GM23338 (cell line): ENCODE results near the gene CREBL2. TPM values are rescaled to one million over a fixed set of nuclear protein-coding genes. Genes with fewer than 3 reads are reported as not detected.

Experiments
- ATAC-seq: fragments of 200-7000 bp; cut with Tn5 transposase; 3 replicates; pipeline ENCODE4 v1.9.1; 2020
- DNase-seq: peaks from one replicate; pipeline ENCODE4 v3.0.0-alpha.2; 2015; ENCODE audit warnings: low spot score
- H2AFZ ChIP-seq: fragments of 200-600 bp; sonication (generic); 2 replicates; pipeline ENCODE4 v1.8.0; 2016; ENCODE audit warnings: antibody characterized with exemption, mild to moderate bottlenecking, moderate library complexity
- H3F3A ChIP-seq: fragments of 200-600 bp; sonication (generic); replicated peaks from 2 replicates; pipeline ENCODE4 v1.8.0; 2017; ENCODE audit warnings: antibody characterized with exemption, mixed run types, low read depth
- H3K27ac ChIP-seq: fragments of 200-600 bp; sonication (generic); 2 replicates; pipeline ENCODE4 v1.6.1; 2016; ENCODE audit warnings: low read depth
- H3K27me3 ChIP-seq: fragments of 200-600 bp; sonication (generic); 2 replicates; pipeline ENCODE4 v1.8.0; 2016; ENCODE audit warnings: mild to moderate bottlenecking, mixed run types, moderate library complexity; ENCODE audit not compliant: insufficient read depth
- H3K36me3 ChIP-seq: fragments of 200-600 bp; sonication (generic); 2 replicates; pipeline ENCODE4 v1.8.0; 2016; ENCODE audit warnings: mild to moderate bottlenecking; ENCODE audit not compliant: insufficient read depth
- H3K4me1 ChIP-seq: fragments of 200-600 bp; sonication (generic); 2 replicates; pipeline ENCODE4 v1.8.0; 2016; ENCODE audit warnings: mild to moderate bottlenecking, moderate library complexity; ENCODE audit not compliant: insufficient read depth
- H3K4me2 ChIP-seq: fragments of 200-600 bp; sonication (generic); 2 replicates; pipeline ENCODE4 v1.7.1; 2017; ENCODE audit warnings: mixed run types
- H3K4me3 ChIP-seq: fragments of 200-600 bp; sonication (generic); 2 replicates; pipeline ENCODE4 v1.6.1; 2016; ENCODE audit warnings: mixed run types
- H3K79me2 ChIP-seq: fragments of 200-600 bp; sonication (generic); replicated peaks from 2 replicates; pipeline ENCODE4 v1.8.0; 2017; ENCODE audit warnings: mild to moderate bottlenecking; ENCODE audit not compliant: insufficient read depth
- H3K9me2 ChIP-seq: fragments of 200-600 bp; sonication (generic); 2 replicates; pipeline ENCODE4 v1.8.0; 2017; ENCODE audit not compliant: insufficient read depth
- H4K20me1 ChIP-seq: fragments of 200-600 bp; sonication (generic); replicated peaks from 2 replicates; pipeline ENCODE4 v1.8.0; 2017; ENCODE audit warnings: mild to moderate bottlenecking; ENCODE audit not compliant: insufficient read depth
- H3K27ac Mint-ChIP-seq: 2 replicates; pipeline ENCODE4 v1.8.0; 2020; ENCODE audit warnings: inconsistent platforms, mild to moderate bottlenecking, moderate library complexity, mixed read lengths
- H3K27me3 Mint-ChIP-seq: 3 replicates; pipeline ENCODE4 v1.8.0; 2022; ENCODE audit warnings: low read depth, mild to moderate bottlenecking, moderate library complexity, mixed read lengths, inconsistent platforms; ENCODE audit not compliant: insufficient read depth, poor library complexity
- H3K36me3 Mint-ChIP-seq: 3 replicates; pipeline ENCODE4 v1.8.0; 2021; ENCODE audit warnings: low read depth, mild to moderate bottlenecking, inconsistent platforms, moderate library complexity, mixed read lengths
- H3K4me1 Mint-ChIP-seq: 3 replicates; pipeline ENCODE4 v1.8.0; 2020; ENCODE audit warnings: mild to moderate bottlenecking, inconsistent platforms, mixed read lengths
- H3K4me3 Mint-ChIP-seq: 3 replicates; pipeline ENCODE4 v1.8.0; 2021; ENCODE audit warnings: moderate library complexity, mild to moderate bottlenecking, inconsistent platforms, mixed read lengths
- H3K9me3 Mint-ChIP-seq: 3 replicates; pipeline ENCODE4 v1.8.0; 2020; ENCODE audit warnings: moderate library complexity, mild to moderate bottlenecking, inconsistent platforms, mixed read lengths
- CREB1 ChIP-seq: fragments of 250-450 bp; sonication (Bioruptor Pico); IDR thresholded peaks from 2 replicates; pipeline ENCODE4 v1.5.0; 2020; ENCODE audit warnings: low read depth, mild to moderate bottlenecking, moderate library complexity
- EZH2phosphoT487 ChIP-seq: fragments of 200-600 bp; sonication (generic); IDR thresholded peaks from one replicate; pipeline ENCODE4 v1.8.1; 2018; ENCODE audit warnings: antibody characterized with exemption; ENCODE audit not compliant: unreplicated experiment
- polyA plus RNA-seq: library from polyadenylated mRNA; unstranded; fragments of >200 nt; fragmentation: Nextera tagmentation; extraction: Ambion mirVana; gene quantifications from 2 replicates; pipeline ENCODE4 v1.2.1, GENCODE V29; 2016
- total RNA-seq: library from RNA; depleted of rRNA; stranded (reverse); fragments of >200 nt; shearing (Covaris generic); gene quantifications from 2 replicates; pipeline ENCODE4 v1.2.3, GENCODE V29; 2014
- TF ChIP-seq, protein P1 (sequence below): fragments of 250-450 bp; sonication (Bioruptor Pico); IDR thresholded peaks from 2 replicates; pipeline ENCODE4 v1.5.0; 2020; ENCODE audit warnings: mild to moderate bottlenecking, moderate library complexity
- TF ChIP-seq, protein P2 (sequence below): IDR thresholded peaks from one replicate; pipeline ENCODE4 v1.6.1; 2018; ENCODE audit warnings: antibody characterized with exemption; ENCODE audit not compliant: unreplicated experiment

The CREBL2 gene
- total and polyA plus RNA-seq, 2 experiments from 2014 or later = 9.0 to 21.6 TPM

- TF ChIP-seq, protein P1, sequence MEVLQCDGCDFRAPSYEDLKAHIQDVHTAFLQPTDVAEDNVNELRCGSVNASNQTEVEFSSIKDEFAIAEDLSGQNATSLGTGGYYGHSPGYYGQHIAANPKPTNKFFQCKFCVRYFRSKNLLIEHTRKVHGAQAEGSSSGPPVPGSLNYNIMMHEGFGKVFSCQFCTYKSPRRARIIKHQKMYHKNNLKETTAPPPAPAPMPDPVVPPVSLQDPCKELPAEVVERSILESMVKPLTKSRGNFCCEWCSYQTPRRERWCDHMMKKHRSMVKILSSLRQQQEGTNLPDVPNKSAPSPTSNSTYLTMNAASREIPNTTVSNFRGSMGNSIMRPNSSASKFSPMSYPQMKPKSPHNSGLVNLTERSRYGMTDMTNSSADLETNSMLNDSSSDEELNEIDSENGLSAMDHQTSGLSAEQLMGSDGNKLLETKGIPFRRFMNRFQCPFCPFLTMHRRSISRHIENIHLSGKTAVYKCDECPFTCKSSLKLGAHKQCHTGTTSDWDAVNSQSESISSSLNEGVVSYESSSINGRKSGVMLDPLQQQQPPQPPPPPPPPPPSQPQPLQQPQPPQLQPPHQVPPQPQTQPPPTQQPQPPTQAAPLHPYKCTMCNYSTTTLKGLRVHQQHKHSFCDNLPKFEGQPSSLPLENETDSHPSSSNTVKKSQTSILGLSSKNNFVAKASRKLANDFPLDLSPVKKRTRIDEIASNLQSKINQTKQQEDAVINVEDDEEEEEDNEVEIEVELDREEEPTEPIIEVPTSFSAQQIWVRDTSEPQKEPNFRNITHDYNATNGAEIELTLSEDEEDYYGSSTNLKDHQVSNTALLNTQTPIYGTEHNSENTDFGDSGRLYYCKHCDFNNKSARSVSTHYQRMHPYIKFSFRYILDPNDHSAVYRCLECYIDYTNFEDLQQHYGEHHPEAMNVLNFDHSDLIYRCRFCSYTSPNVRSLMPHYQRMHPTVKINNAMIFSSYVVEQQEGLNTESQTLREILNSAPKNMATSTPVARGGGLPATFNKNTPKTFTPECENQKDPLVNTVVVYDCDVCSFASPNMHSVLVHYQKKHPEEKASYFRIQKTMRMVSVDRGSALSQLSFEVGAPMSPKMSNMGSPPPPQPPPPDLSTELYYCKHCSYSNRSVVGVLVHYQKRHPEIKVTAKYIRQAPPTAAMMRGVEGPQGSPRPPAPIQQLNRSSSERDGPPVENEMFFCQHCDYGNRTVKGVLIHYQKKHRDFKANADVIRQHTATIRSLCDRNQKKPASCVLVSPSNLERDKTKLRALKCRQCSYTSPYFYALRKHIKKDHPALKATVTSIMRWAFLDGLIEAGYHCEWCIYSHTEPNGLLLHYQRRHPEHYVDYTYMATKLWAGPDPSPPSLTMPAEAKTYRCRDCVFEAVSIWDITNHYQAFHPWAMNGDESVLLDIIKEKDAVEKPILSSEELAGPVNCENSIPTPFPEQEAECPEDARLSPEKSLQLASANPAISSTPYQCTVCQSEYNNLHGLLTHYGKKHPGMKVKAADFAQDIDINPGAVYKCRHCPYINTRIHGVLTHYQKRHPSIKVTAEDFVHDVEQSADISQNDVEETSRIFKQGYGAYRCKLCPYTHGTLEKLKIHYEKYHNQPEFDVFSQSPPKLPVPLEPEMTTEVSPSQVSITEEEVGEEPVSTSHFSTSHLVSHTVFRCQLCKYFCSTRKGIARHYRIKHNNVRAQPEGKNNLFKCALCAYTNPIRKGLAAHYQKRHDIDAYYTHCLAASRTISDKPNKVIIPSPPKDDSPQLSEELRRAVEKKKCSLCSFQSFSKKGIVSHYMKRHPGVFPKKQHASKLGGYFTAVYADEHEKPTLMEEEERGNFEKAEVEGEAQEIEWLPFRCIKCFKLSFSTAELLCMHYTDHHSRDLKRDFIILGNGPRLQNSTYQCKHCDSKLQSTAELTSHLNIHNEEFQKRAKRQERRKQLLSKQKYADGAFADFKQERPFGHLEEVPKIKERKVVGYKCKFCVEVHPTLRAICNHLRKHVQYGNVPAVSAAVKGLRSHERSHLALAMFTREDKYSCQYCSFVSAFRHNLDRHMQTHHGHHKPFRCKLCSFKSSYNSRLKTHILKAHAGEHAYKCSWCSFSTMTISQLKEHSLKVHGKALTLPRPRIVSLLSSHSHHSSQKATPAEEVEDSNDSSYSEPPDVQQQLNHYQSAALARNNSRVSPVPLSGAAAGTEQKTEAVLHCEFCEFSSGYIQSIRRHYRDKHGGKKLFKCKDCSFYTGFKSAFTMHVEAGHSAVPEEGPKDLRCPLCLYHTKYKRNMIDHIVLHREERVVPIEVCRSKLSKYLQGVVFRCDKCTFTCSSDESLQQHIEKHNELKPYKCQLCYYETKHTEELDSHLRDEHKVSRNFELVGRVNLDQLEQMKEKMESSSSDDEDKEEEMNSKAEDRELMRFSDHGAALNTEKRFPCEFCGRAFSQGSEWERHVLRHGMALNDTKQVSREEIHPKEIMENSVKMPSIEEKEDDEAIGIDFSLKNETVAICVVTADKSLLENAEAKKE (CRISPR knock-in tag) = no peak
- no peak for TF ChIP-seq CREB1
- TF ChIP-seq, protein P2, sequence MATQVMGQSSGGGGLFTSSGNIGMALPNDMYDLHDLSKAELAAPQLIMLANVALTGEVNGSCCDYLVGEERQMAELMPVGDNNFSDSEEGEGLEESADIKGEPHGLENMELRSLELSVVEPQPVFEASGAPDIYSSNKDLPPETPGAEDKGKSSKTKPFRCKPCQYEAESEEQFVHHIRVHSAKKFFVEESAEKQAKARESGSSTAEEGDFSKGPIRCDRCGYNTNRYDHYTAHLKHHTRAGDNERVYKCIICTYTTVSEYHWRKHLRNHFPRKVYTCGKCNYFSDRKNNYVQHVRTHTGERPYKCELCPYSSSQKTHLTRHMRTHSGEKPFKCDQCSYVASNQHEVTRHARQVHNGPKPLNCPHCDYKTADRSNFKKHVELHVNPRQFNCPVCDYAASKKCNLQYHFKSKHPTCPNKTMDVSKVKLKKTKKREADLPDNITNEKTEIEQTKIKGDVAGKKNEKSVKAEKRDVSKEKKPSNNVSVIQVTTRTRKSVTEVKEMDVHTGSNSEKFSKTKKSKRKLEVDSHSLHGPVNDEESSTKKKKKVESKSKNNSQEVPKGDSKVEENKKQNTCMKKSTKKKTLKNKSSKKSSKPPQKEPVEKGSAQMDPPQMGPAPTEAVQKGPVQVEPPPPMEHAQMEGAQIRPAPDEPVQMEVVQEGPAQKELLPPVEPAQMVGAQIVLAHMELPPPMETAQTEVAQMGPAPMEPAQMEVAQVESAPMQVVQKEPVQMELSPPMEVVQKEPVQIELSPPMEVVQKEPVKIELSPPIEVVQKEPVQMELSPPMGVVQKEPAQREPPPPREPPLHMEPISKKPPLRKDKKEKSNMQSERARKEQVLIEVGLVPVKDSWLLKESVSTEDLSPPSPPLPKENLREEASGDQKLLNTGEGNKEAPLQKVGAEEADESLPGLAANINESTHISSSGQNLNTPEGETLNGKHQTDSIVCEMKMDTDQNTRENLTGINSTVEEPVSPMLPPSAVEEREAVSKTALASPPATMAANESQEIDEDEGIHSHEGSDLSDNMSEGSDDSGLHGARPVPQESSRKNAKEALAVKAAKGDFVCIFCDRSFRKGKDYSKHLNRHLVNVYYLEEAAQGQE = no peak
Measured at GRCh38 chr12:12641650-12642049, 30.0 kb downstream of the CREBL2 start (continued).

- Histone ChIP-seq H3K4me3 (no peak overlapping the region), H3K36me3 (no peaks in the 10 kb centered on the region), H3K27me3 (no peaks in the 10 kb centered on the region), H3F3A (no peaks in the 10 kb centered on the region), H3K79me2 (no peaks in the 10 kb centered on the region), H3K27ac (no peak overlapping the region), H3K4me1 (peaks cover 18% of the 10 kb centered on the region), H4K20me1 (no peaks in the 10 kb centered on the region), H3K9me2 (no peaks in the 10 kb centered on the region), H3K4me2 (no peak overlapping the region), H2AFZ (no peak overlapping the region)
- Mint-ChIP-seq H3K36me3 (peaks cover 44% of the 10 kb centered on the region), H3K4me1 (peaks cover 14% of the 10 kb centered on the region), H3K9me3 (peaks cover 22% of the 10 kb centered on the region), H3K4me3 (no peak overlapping the region), H3K27ac (no peak overlapping the region), H3K27me3 (no peaks in the 10 kb centered on the region)
- TF ChIP-seq, protein P1 (CRISPR knock-in tag) = no peak
- no peak for TF ChIP-seq EZH2phosphoT487
- ATAC-seq (peak; percentile 33; the same call in 1 of the 3 replicates), DNase-seq (no peak)
Measured at GRCh38 chr12:12642916-12643315, 31.2 kb downstream of the CREBL2 start.
